ENCODE measurements around the gene NPIPB2.

NPIPB2 gene

GRCh38 chr16:11907160-11907970 is 34.5 kb downstream of the NPIPB2 start:
- Histone ChIP-seq H3K36me3 (peaks cover 45% of the 10 kb centered on the region), H3K4me1 (no peaks in the 10 kb centered on the region; the same call in 1 of the 2 replicates), H3K27me3 (no peaks in the 10 kb centered on the region), H3K9me3 (no peaks in the 10 kb centered on the region), H3K4me3 (ENCODE audit: low read depth, low read length) (no peak overlapping the region)
- DNase-seq: no peak
- TF ChIP-seq CTCF (IDR thresholded peaks at IDR 0.05; ENCODE audit: low read depth, low read length): no peak

GRCh38 chr16:11903906-11904305 is 37.9 kb downstream of the NPIPB2 start:
- no peak for TF ChIP-seq CTCF (IDR thresholded peaks at IDR 0.05; ENCODE audit: low read depth, low read length)
- no peak for DNase-seq
- Histone ChIP-seq H3K4me3 (ENCODE audit: low read depth, low read length) (no peak overlapping the region), H3K4me1 (no peaks in the 10 kb centered on the region; the same call in 1 of the 2 replicates), H3K36me3 (peaks cover 45% of the 10 kb centered on the region), H3K27me3 (no peaks in the 10 kb centered on the region), H3K9me3 (no peaks in the 10 kb centered on the region)

GRCh38 chr16:11901091-11901490 is 40.8 kb downstream of the NPIPB2 start:
- Histone ChIP-seq H3K4me1 (peaks cover 6% of the 10 kb centered on the region), H3K27me3 (no peaks in the 10 kb centered on the region), H3K36me3 (peaks cover 39% of the 10 kb centered on the region), H3K9me3 (no peaks in the 10 kb centered on the region), H3K4me3 (ENCODE audit: low read depth, low read length) (no peak overlapping the region)
- DNase-seq: no peak
- TF ChIP-seq CTCF (IDR thresholded peaks at IDR 0.05; ENCODE audit: low read depth, low read length): no peak

GRCh38 chr16:11896486-11897176 is 45.2 kb downstream of the NPIPB2 start:
- H3K4me3 ChIP-seq (ENCODE audit: low read depth, low read length): no peak overlapping the region
- no peak for DNase-seq
- H3K9me3 ChIP-seq: no peaks in the 10 kb centered on the region
- TF ChIP-seq CTCF (IDR thresholded peaks at IDR 0.05; ENCODE audit: low read depth, low read length): no peak
- peaks cover 53% of the 10 kb centered on the region for H3K36me3 ChIP-seq
- no peaks in the 10 kb centered on the region for H3K27me3 ChIP-seq
- H3K4me1 ChIP-seq: peaks cover 7% of the 10 kb centered on the region

GRCh38 chr16:11893571-11893970 is 48.3 kb downstream of the NPIPB2 start:
- DNase-seq: no peak
- TF ChIP-seq CTCF (IDR thresholded peaks at IDR 0.05; ENCODE audit: low read depth, low read length): no peak
- peaks cover 66% of the 10 kb centered on the region for H3K36me3 ChIP-seq

GRCh38 chr16:11892761-11893160 is 49.1 kb downstream of the NPIPB2 start:
- H3K36me3 ChIP-seq: peaks cover 71% of the 10 kb centered on the region
- no peak overlapping the region for H3K4me3 ChIP-seq (ENCODE audit: low read depth, low read length)
- no peaks in the 10 kb centered on the region for H3K27me3 ChIP-seq
- no peaks in the 10 kb centered on the region for H3K9me3 ChIP-seq
- H3K4me1 ChIP-seq: peaks cover 7% of the 10 kb centered on the region; the same call in 1 of the 2 replicates
- TF ChIP-seq CTCF (IDR thresholded peaks at IDR 0.05; ENCODE audit: low read depth, low read length): no peak
- DNase-seq: no peak

More at GRCh38 chr16:11893571-11893970, 48.3 kb downstream of the NPIPB2 start:
- H3K4me1 ChIP-seq: peaks cover 7% of the 10 kb centered on the region; the same call in 1 of the 2 replicates
- H3K4me3 ChIP-seq (ENCODE audit: low read depth, low read length): no peak overlapping the region
- no peaks in the 10 kb centered on the region for H3K27me3 ChIP-seq
- H3K9me3 ChIP-seq: no peaks in the 10 kb centered on the region
